HFF-Myc (cell line): ENCODE measurements around the gene THEMIS2.

ENCODE experiments used
- DNase-seq: peaks from one replicate; pipeline ENCODE4 v3.0.0-alpha.2; 2011; ENCODE audit warnings: low read depth; ENCODE audit errors: extremely low read depth
- H3K4me3 ChIP-seq: replicated peaks from 2 replicates; pipeline ENCODE4 v1.5.1; 2011; ENCODE audit warnings: low read depth, mild to moderate bottlenecking, control low read depth, low read length
- CTCF ChIP-seq: IDR thresholded peaks from 2 replicates; pipeline ENCODE4 v1.5.1; 2012; ENCODE audit warnings: mild to moderate bottlenecking, low read depth, low read length, control low read depth; ENCODE audit errors: missing control alignments

THEMIS2 gene

DNA sequence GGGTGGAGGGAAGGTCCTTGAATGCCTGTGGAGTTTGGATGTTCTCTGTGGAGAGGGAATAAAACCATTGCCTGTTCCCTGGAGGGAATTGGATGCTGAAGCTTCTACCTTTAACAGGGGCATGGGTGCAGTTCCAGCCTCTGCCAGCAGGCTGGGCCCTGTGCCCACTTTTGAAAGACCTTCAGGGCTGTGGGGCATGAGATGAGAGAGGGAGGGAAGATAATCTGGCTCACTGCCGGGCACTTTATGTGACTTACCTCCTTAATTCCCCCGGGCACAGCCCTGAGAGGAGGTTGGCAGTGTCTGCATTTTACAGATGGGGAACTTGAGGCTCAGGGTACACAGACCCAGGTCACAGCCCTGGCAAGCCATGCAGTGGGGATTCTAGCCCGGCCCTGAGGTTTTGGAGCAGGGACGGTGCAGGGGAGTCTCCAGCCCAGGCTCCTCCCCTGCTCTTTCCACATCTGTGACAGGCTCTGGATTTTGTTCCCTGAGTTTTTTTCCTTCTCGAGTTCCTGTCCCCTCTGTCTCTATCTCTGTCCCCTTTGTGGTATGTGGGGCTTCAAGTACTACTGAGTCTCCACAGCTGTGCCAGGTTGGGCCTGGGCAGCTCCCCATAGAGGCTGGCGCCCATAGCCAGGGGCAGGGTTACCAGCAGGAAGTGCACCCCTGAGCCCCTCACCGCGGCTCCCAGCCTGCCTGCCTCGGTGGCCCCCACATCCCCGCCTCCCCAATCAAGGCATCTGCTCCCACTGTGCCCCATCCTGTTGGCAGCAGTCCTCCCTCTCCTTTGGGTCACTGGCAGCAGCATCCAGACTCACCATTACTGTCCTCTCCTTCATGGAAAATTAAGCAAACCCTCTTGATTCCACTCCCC is 14.0 kb upstream of the THEMIS2 start:
- H3K4me3 ChIP-seq, result no peak overlapping the region
- TF ChIP-seq CTCF, result peak; percentile 98
- peak; percentile 69 for DNase-seq

- H3K4me3 ChIP-seq, result no peak overlapping the region
- no peak for DNase-seq
- TF ChIP-seq CTCF, result no peak
Observed at GRCh38 chr1:27858949-27859576, 13.3 kb upstream of the THEMIS2 start.

GRCh38 chr1:27861436-27861835 is 10.9 kb upstream of the THEMIS2 start:
- TF ChIP-seq CTCF, result no peak
- no peak for DNase-seq
- H3K4me3 ChIP-seq, result no peak overlapping the region

DNA sequence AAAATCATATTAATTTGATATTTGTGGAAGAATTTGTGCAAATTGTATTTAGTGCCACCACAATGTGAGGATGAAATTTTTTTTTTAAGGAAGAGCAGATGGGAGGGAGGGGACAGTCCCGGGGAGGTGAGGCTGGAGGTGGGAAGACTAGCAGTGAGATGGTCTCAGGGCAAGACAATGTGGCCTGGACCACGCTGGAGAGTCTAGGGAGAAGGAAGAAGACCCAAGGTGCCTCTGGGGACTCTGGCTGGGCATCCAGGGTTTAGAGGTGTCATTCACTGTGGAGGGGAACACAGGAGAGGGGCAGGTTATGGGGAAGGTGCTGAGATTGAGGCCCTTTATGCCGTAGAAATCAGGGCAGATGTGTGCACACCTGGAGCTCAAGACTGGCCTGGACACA is 10.3 kb upstream of the THEMIS2 start:
- DNase-seq, result no peak
- TF ChIP-seq CTCF, result no peak
- H3K4me3 ChIP-seq, result no peak overlapping the region

DNA sequence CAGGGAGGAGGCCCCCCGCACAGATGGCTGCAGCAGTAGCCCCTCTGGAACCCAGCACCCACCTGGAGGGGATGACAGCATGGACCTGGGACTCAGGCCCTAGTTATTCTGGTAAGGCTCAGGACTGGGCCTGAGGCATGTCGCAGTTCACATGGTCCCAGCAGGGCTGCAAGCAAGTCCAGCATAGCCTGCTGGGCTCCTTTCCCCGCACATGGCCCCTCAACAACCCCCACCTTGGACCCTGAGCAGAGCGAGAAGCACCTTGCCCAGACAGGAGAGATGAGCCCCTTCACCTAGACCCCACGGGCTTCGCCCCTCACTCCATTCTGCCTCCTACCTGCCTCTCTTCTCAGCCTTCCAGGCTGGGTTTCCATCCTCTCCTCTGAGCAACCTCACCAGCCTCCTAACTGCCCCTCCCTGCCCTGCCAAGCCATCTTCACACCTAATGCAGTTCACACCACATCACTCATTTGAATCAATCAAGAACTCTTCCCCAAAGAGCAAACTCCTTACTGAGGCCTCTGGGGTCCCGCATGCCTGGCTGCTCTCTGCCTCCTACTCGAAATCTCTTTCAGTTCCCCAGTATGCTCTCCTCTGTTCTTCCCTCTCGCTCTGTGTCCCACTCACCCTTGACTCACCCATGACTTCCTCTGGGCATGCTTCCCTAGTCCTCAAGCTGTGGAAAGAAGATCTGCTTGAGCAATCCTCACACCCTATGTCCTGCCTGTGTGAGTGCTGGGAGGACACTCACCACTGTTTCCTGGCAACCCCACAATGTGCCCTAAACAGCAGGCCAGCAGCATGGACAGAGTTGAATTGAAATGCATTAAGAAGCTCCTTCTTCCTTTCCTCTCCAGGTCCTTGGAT is 9.4 kb upstream of the THEMIS2 start:
- peak; percentile 87 for DNase-seq
- no peak for TF ChIP-seq CTCF

DNA sequence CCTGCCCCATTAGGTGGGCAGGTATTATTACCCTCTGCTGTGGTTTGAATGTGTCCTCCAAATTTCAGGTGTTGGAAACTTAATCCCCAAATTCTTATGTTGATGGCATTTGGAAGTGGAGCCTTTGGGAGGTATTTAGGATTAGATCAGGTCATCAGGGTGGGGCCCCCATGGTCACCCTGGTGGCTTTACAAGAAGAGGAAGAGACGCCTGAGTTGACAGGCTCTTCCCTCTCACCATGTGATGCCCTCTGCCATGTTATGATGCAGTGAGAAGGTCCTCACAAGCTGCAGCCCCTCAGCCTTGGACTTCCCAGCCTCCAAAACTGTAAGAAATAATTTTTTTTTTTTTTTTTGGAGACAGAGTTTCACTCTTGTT is 8.8 kb upstream of the THEMIS2 start:
- H3K4me3 ChIP-seq, result no peak overlapping the region
- no peak for TF ChIP-seq CTCF
- no peak for DNase-seq

More for the DNA sequence above, 9.4 kb upstream of the THEMIS2 start:
- H3K4me3 ChIP-seq, result no peak overlapping the region
